Vagina (tissue), 2 donors: ENCODE measurements around the gene KRTAP10-3.

Experiments used
- CTCF ChIP-seq, 3 experiments: fragments of 450-650 bp in 2 of 3; fragments of 200-600 bp in 1 of 3; sonication (generic) in 1 of 3; IDR thresholded peaks; one replicate each; pipeline ENCODE4 v1.5.1; 2017 to 2019; ENCODE audit warnings: antibody characterized with exemption in 3 of 3, mild to moderate bottlenecking in 2 of 3, moderate library complexity in 2 of 3
- POLR2A ChIP-seq, 2 donors: fragments of 450-650 bp; IDR thresholded peaks; one replicate each; pipeline ENCODE4 v1.6.1; 2017; ENCODE audit warnings: antibody characterized with exemption in 2 of 2, mild to moderate bottlenecking in 2 of 2, moderate library complexity in 2 of 2

- TF ChIP-seq POLR2A (IDR thresholded peaks at IDR 0.05) (no peak), CTCF (IDR thresholded peaks at IDR 0.05) (no peak)
Observed at GRCh38 chr21:44519346-44520325, 39.0 kb downstream of the KRTAP10-3 start.
